CD4-positive, alpha-beta T cell treated with Interleukin-4 for 1 hour (primary cell): Measurements from ENCODE around the gene MATN1.

Source experiments
- DNase-seq, 2 donors: peaks; one replicate each; pipeline ENCODE4 v3.0.0-alpha.2; 2020 to 2022

MATN1 gene

DNA sequence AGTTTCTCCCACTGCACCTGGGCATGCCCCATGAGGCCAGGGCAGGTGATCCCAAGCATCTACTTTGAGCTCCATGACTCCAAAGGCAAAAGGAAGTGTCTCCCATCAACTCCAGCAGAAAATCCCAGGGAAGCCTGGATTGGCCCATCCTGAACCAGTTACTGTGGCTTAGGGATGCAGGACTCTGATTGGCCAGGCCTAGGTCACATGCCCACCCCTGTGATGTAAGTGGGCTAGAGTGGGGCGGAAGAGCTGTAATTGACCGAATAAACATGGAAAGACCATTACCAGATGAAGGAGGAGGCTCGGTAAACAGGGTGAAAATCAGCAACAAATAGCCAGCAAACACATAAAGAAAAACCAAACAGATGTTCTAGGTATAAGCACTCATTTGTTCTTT, 45.2 kb downstream of the MATN1 start:
- DNase-seq = no peak

DNA sequence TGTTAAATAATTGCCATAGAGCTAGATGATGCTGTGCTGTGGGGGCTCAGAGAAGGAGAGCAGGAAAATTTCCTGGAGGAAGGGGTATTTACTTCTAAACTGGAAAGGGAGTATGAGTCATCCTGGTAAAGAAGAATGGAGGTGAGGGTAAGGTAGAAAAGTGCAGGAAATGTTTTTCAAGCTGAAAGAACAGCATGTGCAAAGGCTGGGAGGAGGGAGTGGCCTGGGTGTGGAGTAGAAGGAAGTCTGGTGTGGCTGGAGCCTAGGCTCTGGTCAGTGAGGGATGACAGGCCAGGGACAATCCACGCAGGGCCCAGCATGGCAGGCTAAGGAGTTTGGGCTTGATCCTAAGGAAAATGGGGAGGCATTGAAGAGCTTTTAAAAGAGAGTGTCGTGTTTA, 45.9 kb downstream of the MATN1 start:
- no peak for DNase-seq

DNA sequence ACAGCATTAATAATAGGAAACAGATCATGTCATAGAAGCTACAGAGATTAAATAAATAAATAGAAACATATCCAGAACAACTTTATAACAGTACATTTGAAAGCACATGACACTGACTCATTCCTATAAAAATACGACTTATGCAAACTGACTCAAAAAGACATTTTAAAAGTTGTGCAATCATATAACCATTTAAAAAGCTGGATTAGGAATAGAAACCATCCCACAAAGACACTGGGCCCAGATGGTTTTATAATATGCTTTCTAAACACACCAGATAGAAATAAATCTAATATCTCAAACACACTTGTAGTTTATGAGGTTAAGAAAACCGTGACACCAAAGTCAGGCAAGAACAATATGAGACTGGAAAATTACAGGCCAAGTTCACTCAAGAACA, 47.6 kb downstream of the MATN1 start:
- DNase-seq = no peak

DNA sequence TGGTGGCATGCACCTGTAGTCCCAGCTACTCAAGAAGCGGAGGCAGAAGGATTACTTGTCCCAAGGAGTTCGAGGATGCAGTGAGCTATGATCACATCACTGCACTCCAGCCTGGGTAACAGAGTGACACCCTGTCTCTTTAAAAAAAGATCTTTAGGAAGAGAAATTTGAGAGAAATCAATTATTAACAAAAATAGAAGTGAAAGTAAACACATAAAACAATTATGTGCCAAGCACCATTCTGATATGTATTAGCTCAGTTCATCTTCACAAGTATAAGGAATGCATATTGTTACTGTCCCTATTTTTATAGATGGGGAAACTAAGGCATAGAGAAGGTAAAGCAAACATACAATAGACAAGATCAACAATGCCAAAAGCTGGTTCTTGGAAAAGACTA, 48.1 kb downstream of the MATN1 start:
- DNase-seq = no peak

DNA sequence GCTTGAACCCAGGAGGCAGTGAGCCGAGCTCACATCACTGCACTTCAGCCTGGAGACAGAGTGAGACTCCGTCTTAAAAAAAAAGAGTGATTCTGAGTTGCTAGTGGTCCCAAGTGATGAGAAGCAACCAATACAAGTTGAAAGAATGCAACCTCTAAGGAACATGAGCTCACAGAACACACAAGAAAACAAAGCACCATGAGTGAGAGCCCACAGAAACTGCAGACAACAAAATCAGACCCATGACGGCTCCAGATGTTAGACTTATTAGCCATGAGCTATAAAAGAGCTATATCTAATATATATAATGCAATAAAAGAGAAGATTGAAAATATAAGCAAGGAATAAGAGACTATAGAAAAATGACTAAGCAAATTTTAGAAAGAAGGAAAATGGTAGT, 50.0 kb downstream of the MATN1 start:
- no peak for DNase-seq

DNA sequence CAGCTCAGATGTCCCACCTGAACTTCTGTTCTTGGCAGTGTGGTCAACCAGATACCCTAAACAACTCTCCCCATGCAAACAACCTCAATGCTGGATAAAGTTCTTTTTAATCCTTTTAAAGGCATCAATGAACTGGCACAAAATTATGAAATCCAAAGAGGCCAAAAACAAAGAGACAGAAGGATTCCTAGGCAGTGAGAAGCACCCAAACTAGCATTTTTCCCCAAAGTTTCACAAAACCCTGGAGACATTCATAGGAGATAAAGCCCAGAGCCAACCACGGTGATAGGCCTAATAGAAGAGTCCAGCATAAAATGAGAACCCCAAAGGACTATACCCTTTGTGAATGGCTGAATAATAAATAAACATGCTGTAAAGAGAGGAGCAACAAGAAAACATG, 50.7 kb downstream of the MATN1 start:
- DNase-seq = no peak

DNA sequence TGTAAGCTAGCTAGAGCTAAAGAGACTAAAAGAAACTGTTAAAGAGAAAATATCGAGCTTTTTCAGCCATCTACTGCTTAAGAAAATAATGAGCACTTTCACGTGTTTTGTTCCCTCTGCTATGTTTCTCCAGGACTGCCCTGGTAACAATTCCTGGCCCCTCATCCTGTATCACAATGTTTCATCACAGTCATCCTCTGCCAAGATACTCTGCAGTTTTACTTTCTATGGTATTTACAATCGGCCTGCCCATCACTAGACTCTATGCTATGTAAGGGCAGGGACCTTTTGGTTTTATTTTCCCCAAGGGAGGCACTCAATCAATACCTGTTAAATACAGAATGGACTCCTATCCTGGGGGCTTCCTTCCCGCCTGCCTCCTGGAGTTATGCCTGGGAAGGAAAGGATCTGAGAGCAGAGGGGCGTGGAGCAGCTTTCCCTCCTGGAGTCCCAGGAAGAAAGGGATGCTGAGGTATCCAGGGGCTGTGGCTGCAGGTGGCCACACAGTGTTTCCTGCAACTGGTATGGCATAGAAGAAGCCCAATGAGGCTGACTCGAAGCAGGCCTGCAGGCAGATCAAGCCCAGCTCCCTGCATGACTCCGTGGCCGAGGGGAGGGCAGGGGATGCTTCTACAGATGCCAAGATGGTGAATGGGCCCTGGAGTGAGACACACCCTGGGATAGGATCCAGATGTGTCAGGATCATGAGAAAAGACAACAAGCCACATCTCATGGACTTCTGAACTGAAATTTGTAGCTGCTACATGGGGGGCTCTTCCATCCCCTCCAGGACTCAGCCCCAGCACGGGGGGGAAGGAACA, 52.9 kb downstream of the MATN1 start:
- DNase-seq = no peak

DNA sequence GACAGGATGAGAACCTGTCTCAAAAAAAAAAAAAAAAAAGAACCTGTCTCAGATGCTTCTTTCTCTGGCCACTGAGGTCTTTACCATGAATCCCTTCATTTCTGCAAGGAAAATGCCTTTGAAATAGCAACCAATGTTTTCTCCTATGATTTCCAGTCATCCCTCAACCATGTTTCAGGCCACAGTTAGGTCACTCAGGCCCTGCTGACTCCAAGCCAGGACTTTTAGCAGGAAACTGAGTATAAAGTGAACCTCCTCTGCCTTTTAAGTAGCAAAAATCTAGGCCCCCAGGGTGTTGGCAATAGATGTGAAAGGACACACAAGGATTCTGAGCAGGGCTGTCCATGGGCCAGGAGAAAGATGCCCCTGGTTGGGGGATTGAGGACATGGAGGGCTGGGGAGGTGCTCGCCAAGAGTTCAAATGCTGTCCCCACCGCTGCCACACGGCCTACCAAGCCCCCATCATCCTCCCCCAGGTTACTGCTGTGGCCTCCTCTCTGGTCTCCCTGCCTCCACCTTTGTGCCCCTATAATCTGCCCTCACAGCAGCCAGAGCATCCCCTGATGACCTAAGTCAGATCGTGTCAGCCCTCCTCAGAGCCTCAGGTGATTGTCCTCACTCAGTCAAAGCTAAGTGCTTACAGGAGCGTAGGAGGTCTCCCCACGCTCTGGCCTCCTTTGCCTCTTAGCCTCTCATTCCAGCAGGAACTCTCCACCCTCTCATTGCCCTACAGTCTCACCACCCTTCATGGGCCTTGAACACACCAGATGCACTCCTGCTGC, 54.6 kb downstream of the MATN1 start:
- no peak for DNase-seq

DNA sequence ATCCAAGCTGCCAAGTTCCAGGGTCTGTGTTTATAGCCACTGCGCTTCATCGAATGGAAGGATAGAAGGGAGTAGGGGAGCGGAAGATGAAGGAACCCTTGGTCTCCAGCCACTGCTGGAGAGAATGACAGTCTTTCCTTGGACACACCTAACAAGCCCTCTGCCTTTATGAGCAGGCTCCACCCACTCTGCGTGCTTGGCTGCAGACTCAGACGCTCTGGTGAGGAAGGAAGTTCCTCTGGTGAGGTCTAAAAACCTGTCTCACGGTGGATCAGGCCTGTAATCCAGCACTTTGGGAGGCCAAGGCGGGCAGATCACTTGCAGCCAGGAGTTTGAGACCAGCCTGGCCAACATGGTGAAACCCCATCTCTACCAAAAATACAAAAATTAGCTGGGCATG, 55.4 kb downstream of the MATN1 start:
- DNase-seq = no peak

DNA sequence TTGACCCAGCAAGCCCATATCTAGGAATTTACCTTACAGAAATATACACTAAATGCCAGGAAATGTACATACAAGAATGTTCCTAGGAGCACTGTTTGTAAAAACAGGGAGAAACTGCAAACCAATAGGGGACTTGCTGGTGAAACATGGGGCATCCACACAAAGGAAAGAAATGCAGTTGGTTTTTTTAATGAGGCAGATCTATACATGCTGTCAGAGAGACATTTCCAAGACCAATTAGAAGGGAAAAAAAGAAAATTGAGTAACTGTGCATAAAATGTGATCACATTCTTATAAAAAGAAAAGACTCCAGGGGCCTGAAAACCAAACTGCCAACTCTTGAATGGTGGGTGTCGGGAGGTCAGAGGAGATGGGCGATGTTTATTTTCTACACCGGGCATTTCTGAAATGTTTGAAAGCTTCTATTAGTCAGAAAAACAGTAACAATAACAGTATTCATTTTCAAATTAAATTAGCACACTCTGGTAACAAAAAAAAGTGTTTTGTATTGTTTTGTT, 56.6 kb downstream of the MATN1 start:
- DNase-seq = no peak

DNA sequence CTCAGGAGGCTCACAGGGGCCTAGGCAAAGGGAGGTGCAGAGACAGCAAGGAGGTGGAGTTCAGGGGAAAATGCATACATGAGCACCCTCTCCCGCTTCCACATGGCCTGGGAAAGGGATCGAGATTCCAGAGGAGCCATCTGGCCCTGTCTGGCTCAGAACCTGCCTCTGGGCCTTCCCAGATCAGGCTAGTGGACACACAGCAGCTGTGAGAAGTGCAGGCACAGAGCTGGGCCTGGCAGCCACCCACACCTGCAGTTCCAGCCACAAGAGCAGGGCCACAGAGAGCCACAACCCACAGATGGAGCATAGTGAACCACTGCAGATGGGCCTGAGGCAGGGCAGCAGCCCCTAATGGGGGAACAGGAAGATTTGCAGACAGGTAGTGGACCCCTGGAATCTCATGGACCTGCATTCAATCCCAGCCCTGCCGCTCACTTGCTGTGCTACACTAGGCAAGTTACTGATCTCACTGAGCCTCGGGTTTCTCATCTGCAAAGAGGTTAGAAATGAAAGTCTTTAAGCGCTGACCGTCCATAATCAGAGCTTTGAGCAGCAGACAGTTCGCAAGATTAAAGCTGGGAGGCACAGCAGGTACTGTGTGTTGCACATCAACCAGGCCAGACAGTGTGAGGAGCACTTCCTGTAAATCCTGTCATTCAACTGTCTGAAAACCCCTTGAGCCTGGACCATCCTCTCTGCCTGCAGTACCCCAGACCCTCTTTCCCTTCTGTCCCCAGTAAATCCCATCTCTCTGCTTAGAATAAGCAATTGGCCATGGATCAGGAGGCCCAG, 58.0 kb downstream of the MATN1 start:
- DNase-seq = no peak

DNA sequence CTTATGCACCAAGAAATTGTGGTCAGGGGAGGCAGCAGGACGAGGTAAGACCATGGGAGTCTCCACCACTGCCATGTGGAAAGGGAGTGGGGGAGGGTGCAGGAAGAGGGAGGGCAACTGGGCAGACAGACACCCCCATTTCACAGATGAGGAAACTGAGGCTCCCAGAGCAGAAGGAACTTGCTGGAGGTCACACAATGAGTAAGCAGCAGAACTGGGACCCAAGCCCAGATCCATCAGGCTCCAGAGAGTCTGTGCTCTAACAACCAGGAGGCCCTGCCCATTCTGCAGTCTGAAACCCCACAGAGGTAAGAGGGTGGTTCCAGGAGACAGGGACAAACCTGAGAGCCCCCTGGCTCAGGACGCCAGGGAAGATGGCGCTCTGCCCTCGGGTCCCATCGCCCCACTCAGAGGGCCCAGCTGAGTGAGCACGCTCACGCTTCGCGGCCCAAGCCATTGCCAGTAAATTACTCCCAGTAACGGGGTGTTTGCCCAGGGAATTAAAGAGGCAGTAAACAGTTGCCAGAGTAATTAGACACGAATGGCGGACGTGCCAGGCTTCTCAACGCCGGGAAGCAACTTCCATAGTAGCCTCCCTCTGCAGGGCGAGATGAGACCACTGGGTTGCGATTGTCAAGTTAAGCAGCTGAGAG, 59.2 kb downstream of the MATN1 start:
- no peak for DNase-seq

DNA sequence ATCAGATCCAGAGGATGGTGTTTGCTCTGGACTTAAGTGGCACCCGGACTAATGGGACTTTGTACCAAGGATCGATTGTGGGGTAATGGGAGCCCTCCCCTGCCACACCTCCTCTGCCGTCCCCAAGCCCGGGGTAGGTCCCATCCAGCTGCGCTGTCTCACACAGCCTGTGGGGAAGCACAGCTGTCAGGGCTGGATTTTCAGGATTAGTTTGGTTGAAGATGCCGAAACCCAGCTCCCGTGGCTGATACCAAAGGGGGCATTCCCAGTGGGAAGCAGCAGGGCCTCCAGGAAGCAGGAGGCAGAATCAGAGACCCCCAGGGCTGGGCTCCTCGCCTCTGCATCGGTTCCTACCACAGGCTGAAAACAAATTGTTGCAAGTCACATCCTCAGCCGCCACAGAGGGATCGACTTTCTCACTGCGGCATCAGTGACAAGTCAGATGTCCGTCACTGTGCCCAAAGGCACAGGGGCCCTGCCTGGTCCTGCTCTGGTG, 59.7 kb downstream of the MATN1 start:
- DNase-seq = no peak

DNA sequence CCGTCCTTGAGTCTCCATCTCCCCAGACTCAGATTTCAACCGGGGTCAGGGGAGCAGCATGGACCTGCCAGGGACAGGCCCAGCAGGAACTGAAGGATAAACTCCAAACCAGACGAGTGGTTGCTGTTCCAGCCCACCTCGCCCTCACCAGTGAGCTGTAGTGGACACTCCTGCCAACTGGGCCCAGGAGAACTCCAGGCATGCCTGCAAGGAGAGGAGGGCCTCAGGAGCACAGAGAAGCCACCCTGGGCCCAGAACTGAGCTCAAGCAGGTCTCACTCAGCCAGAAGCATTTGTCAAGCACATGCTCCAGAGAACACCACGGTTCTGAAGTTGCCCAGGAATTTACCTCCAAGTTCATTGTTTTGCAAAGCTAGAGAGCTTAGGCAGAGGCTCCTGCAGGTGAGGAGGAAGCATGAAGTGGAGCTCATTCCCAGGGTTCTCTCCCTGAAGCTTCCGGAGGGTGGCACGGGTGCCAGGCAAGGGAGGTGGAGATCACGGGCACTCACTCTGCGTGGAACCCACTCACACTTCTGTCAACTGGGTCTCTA, 61.0 kb downstream of the MATN1 start:
- no peak for DNase-seq

DNA sequence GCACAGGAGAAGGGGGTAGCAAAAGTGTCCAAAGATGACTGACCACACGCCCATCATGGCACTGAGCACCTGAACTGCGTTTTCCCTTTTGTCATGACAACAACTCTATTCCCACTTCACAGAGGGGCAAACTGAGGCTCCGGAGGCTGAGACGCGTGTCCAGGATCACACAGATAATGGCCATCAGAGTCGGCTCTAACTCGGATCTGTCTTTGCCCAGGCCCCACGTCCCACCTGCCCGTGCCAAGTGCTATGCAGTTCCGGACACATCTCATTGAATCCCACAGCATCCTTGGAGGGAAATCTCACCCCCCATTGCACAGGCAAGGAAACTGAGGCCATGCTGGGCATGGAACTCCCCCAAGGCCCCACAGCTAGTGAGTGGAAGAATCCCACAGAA, 62.1 kb downstream of the MATN1 start:
- DNase-seq = no peak
